ENCODE data around the gene NME9.

NME9 gene

GRCh38 chr3:138355071-138355470 lies 25.4 kb upstream of the NME9 start:
- CTCF ChIA-PET: interaction anchor here (1.2 to 1.9 kb wide), 3 partner anchors 8 to 17 kb away, joined by 3 to 7 read pairs (median 3); no protein-coding TSS in a partner anchor
- POLR2A ChIA-PET: no interaction called here
- no peak for DNase-seq (ENCODE audit: extremely low spot score)
- no peak for TF ChIP-seq CTCF (IDR thresholded peaks at IDR 0.05; ENCODE audit: control extremely low read depth, extremely low read depth, low read depth, missing control alignments)

- TF ChIP-seq CTCF (IDR thresholded peaks at IDR 0.05; ENCODE audit: control extremely low read depth, extremely low read depth, low read depth, missing control alignments): no peak
- ChIA-PET POLR2A (no interaction called here), CTCF (interaction anchor here (1.2 kb wide), 1 partner anchor 17 kb away, joined by 3 read pairs; no protein-coding TSS in a partner anchor)
- DNase-seq (ENCODE audit: extremely low spot score): no peak
These were observed 24.7 kb upstream of the NME9 start for GRCh38 chr3:138354376-138354775.

GRCh38 chr3:138351916-138352550 lies 22.4 kb upstream of the NME9 start:
- ChIA-PET CTCF (interaction anchor here (1.5 kb wide), 1 partner anchor 584 kb away, joined by 3 read pairs; no protein-coding TSS in a partner anchor), POLR2A (no interaction called here)
- no peak for DNase-seq (ENCODE audit: extremely low spot score)
- no peak for TF ChIP-seq CTCF (IDR thresholded peaks at IDR 0.05; ENCODE audit: control extremely low read depth, extremely low read depth, low read depth, missing control alignments)

GRCh38 chr3:138351151-138351550 lies 21.5 kb upstream of the NME9 start:
- CTCF ChIA-PET: interaction anchor here (1.1 to 1.5 kb wide), 2 partner anchors 25 to 585 kb away, joined by 3 read pairs; no protein-coding TSS in a partner anchor
- no peak for DNase-seq (ENCODE audit: extremely low spot score)
- TF ChIP-seq CTCF (IDR thresholded peaks at IDR 0.05; ENCODE audit: control extremely low read depth, extremely low read depth, low read depth, missing control alignments): no peak
- POLR2A ChIA-PET: no interaction called here

GRCh38 chr3:138349926-138350665 lies 20.4 kb upstream of the NME9 start:
- no peak for TF ChIP-seq CTCF (IDR thresholded peaks at IDR 0.05; ENCODE audit: control extremely low read depth, extremely low read depth, low read depth, missing control alignments)
- POLR2A ChIA-PET: no interaction called here
- DNase-seq (ENCODE audit: extremely low spot score): no peak
- CTCF ChIA-PET: interaction anchor here (1.1 to 1.5 kb wide), 4 partner anchors 14 to 586 kb away, joined by 3 read pairs; no protein-coding TSS in a partner anchor

GRCh38 chr3:138348754-138349739 lies 19.4 kb upstream of the NME9 start:
- no peak for DNase-seq (ENCODE audit: extremely low spot score)
- POLR2A ChIA-PET: no interaction called here
- CTCF ChIA-PET: interaction anchor here (1.2 kb wide), 2 partner anchors 13 to 567 kb away, joined by 3 read pairs; no protein-coding TSS in a partner anchor
- no peak for TF ChIP-seq CTCF (IDR thresholded peaks at IDR 0.05; ENCODE audit: control extremely low read depth, extremely low read depth, low read depth, missing control alignments)
